SH-SY5Y (cell line): ENCODE data around the gene BLOC1S3.

Source experiments
- GATA2 ChIP-seq: IDR thresholded peaks from 2 replicates; pipeline ENCODE4 v1.6.1; 2011; ENCODE audit warnings: mild to moderate bottlenecking, low read depth, low read length
- GATA3 ChIP-seq: IDR thresholded peaks from 2 replicates; pipeline ENCODE4 v1.6.1; 2011; ENCODE audit warnings: low read depth, mild to moderate bottlenecking, low read length, moderate library complexity

GRCh38 chr19:45215391-45216191 is 37.0 kb downstream of the BLOC1S3 start:
- TF ChIP-seq GATA3 (no peak), GATA2 (no peak)
